ENCODE results near the gene TRPM2.

DNA sequence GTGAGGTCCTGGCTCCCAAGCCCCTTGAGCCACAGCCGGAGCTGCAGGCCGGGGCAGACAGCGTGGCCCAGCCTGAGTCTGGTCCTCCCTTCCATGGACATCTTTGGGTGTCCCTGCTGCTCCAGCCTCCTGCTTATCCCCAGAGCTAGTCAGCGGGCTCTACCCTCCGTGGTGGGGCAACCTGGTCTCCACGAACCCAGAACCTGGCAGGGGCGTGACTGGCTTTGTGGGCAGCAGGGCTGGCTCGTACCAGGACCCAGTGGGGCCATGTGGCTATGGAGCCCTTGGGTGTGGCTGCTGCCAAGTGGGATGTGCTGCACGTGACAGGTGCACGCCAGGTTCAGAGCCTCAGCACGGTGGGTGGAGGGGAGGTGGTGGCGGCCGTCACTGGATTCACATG is 32.6 kb upstream of the TRPM2 start:
- TF ChIP-seq, protein P1, sequence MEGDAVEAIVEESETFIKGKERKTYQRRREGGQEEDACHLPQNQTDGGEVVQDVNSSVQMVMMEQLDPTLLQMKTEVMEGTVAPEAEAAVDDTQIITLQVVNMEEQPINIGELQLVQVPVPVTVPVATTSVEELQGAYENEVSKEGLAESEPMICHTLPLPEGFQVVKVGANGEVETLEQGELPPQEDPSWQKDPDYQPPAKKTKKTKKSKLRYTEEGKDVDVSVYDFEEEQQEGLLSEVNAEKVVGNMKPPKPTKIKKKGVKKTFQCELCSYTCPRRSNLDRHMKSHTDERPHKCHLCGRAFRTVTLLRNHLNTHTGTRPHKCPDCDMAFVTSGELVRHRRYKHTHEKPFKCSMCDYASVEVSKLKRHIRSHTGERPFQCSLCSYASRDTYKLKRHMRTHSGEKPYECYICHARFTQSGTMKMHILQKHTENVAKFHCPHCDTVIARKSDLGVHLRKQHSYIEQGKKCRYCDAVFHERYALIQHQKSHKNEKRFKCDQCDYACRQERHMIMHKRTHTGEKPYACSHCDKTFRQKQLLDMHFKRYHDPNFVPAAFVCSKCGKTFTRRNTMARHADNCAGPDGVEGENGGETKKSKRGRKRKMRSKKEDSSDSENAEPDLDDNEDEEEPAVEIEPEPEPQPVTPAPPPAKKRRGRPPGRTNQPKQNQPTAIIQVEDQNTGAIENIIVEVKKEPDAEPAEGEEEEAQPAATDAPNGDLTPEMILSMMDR (IDR thresholded peaks at IDR 0.05): no peak
- no peak for TF ChIP-seq POLR2A (IDR thresholded peaks at IDR 0.05)
